Hematopoietic multipotent progenitor cell (in vitro differentiated cells): ENCODE data around the gene TARM1. TPM values are rescaled to one million over a fixed set of nuclear protein-coding genes. Genes with fewer than 3 reads are reported as not detected.
"Not testable (repeated sequence)": the region's sequence is repeated elsewhere in the genome, so short reads cannot be mapped to it uniquely, and the experiment has no call there.

Experiments used
- DNase-seq, 3 donors: peaks; one replicate each; pipeline ENCODE4 v3.0.0-alpha.2; 2011 to 2015; ENCODE audit warnings: low read depth in 2 of 3, low spot score in 2 of 3
- total RNA-seq: library from RNA; depleted of rRNA; stranded (reverse); fragments of >200 nt; gene quantifications from one replicate; pipeline ENCODE4 v1.2.3, GENCODE V29; 2012

Gene TARM1
- total RNA-seq, 1 donor = not detected

DNA sequence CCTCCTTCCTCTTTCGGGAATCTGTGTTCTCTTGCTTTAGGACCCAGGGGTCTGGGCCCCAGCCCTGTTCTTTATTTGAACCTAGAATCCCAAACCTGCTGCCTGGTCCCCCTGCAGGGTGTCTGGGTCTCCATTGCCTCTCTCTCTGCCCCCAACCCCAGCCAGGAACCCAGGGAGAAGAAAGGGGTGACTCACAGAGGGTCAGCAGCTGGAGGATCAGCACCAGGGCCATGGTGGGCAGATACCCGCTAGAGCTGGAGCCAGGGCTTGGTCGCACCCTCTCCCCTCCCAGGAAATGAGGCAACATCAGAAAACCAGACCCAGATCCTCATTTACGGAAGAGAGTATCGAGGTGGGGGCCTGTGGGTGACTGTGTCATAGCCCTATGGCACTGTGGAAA lies 19.4 kb upstream of the TARM1 start, which contains the start of gene OSCAR:
OSCAR (minus strand) TSS at position 243 of the 400 bp plus-strand sequence; CDS start at position 232, 11 bp downstream.
- DNase-seq = peak in 2 of 3 donors; percentile 37 to 43

DNA sequence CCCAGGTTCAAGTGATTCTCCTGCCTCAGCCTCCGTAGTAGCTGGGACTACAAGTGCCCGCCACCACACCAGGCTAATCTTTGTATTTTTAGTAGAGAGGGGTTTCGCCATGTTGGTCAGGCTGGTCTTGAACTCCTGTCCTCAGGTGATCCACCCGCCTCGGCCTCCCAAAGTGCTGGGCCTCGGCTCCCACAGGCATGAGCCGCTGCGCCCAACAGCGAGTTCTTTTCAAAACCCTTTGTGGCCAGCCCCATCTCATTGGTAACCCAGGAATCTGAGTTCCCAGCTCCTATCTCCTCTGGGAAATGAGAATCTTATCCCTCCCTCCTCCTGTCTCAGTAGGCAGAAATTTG lies 18.7 kb upstream of the TARM1 start:
- not testable (repeated sequence) for DNase-seq

GRCh38 chr19:54099190-54099902 lies 18.2 kb upstream of the TARM1 start:
- DNase-seq = no peak

DNA sequence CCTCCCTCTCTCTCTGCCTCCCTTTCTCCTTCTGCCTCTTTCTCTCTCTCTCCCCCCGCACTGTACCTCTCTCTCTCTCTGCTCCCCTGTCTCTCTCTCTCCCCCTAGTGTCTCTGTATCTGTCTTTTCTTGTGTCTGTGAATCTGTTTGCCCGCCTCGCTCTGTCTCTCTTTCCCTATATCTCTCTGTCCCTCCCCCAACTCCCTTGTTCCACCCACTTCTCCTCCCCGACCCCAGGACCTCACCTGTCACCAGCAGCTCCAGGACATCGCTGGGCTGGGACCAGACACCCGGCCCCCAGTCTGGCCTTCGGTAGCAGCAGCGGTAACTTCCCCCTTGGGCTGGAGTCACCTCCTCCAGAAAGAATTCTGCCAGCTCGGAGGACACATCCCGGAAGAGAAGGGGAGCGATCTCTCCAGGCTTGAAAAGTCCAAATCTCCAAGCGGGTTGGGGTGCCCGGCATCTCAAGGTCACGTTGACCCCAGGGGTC lies 15.5 kb upstream of the TARM1 start:
- no peak for DNase-seq

DNA sequence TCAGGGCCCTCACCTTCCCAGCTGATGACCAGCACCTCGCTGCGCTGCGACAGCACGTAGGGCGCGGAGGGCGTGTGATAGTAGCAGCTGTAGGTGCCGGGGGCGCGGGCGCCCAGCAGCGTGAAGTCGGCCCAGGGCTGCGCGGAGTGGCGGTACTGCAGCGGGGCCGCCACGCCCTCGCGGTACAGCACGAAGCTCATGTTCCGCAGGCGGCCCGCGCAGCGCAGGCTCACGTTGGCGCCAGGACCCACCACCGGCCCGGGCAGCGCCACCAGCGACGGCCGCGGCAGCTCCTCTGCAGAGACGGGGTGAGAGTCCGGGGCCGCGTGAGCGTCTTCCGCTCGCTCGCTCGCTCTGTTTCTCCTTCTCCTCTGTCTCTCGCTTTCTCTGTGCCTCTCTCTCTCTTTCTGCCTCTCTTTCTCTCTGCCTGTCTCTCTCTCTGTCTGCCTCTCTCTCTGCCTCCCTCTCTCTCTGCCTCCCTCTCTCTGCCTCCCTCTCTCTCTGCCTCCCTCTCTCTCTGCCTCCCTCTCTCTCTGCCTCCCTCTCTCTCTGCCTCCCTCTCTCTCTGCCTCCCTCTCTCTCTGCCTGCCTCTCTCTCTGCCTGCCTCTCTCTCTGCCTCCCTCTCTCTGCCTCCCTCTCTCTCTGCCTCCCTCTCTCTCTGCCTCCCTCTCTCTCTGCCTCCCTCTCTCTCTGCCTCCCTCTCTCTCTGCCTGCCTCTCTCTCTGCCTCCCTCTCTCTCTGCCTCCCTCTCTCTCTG lies 14.9 kb upstream of the TARM1 start:
- DNase-seq = peak in 2 of 3 donors; percentile 35 to 57

DNA sequence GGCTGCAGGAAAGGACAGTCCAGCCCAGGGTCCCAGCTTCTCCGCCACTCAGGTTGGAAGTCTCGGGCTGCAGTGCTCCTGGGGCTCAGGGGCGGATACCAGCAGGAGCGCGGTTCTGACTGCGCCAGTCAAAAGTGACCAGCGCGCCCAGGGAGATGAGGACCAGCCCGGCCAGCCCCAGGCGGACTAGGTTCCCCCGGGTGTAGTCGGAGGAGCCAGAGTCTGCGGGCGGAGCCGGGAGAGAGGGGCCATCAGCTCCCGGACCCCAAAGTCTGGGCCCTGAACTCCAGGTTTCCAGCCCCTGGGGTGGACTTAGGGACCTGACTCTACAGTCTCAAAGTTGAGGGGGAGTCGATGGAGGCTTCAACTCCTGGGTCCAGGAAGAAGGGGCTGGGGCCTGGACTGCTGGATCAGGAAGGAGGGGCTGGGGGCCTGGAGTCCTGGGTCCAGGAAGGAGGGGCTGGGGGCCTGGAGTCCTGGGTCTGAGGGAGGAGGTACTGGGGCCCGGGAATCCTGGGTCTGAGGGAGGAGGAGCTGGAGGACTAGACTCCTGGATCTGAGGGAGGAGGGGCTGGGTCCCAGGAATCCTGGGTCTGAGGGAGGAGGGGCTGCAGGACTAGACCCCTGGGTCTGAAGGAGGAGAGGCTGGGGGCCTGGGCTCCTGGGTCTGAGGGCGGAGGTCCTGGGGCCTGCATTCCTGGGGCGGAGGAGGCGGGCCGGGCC lies 14.1 kb upstream of the TARM1 start:
- no peak for DNase-seq

DNA sequence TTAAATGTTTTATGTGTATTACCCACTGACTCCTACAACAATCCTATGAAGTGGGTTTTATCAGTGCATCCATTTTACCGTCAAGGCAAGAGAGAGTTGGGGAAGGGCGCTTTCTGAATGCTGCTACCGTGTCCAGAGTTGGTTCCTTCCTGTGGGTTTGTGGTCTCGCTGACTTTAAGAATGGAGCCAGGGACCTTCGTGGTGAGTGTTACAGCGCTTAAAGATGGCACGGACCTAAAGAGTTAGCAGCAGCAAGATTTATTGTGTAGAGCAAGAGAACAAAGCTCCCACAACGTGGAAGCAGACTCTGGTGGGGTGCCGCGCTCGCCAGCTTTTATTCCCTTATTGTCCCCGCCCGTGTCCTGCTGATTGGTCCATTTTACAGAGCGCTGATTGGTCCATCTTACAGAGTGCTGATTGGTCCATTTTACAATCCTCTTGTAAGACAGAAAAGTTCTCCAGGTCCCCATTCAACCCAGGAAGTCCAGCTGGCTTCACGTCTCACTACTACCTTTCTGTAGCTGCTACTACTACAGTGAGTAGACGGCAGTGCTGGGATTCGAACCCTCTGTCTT lies 13.3 kb upstream of the TARM1 start:
- peak in 2 of 3 donors; percentile 41 to 62 for DNase-seq

GRCh38 chr19:54084410-54084809 lies 3.2 kb upstream of the TARM1 start:
- no peak for DNase-seq

DNA sequence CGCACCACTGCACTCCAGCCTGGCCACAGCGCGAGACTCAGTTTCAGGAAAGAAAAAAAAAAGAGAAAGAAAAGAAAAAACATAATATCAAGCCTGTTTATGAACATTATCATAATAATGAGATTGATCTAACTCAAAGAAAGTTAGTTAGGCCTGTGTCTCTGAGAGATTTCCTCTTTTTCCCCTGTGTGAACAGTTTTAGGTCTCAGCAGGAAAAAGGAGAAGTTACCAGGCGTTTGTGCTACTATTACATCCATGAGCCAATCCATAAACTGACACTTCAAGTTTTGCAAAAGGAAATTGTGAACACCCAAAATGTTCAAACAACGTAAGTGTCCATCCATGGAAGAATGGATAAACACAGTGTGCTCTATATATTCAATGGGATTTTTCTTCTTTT lies 3.8 kb downstream of the TARM1 start:
- peak in 1 of 3 donors; percentile 59 for DNase-seq

DNA sequence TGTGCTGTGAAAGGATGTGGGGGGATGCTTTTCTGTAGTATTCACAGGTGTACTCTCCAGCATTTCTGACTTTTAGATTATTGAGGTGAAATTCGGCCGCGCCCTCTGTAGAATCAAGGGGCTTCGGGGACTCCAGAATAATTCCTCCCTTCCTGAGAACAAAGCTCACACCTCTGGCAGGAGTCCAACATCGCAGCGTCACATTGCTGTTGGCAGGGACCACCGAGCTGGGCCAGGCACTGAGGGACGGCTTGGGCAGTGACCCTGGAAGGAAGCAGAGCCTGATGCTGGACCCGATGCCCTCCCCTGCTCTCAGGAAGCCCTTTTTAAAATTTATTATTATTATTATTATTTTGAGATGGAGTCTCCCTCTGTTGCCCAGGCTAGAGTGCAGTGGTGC lies 6.3 kb downstream of the TARM1 start:
- no peak for DNase-seq

DNA sequence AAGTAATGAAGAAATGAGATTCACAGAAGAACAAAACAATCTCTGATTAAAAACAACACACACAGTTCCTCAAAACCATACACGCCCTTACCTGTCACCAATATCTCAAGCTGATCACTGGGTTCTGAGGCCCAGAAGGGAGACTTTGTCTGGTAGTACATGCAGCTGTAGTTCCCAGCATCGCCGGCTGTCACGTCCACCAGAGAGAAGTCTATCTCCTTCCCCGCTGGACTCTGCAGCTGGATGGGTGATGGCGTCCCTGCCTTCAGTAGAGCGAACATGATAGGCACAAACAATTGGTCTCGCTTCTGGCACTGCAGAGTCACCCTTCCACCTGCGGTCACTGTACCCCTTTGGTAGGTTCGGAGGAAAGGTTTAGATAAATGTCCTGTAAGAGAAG lies 7.3 kb downstream of the TARM1 start:
- no peak for DNase-seq

DNA sequence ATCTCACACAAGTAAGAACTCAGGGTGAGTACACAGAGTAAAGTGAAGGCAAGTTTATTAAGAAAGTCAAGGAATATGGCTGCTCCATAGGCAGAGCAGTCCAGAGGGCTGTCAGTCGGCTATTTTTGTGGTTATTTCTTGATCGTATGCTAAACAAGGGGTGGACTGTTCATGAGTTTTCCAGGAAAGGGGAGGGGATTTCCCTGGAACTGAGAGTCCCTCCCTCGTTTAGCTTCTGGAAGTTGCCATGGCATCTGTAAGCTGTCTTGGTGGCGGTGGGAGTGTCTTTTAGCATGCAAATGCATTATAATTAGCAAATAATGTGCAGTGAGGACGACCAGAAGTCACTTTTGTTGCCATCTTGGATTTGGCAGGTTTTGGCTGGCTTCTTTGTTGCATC lies 11.7 kb downstream of the TARM1 start:
- no peak for DNase-seq

DNA sequence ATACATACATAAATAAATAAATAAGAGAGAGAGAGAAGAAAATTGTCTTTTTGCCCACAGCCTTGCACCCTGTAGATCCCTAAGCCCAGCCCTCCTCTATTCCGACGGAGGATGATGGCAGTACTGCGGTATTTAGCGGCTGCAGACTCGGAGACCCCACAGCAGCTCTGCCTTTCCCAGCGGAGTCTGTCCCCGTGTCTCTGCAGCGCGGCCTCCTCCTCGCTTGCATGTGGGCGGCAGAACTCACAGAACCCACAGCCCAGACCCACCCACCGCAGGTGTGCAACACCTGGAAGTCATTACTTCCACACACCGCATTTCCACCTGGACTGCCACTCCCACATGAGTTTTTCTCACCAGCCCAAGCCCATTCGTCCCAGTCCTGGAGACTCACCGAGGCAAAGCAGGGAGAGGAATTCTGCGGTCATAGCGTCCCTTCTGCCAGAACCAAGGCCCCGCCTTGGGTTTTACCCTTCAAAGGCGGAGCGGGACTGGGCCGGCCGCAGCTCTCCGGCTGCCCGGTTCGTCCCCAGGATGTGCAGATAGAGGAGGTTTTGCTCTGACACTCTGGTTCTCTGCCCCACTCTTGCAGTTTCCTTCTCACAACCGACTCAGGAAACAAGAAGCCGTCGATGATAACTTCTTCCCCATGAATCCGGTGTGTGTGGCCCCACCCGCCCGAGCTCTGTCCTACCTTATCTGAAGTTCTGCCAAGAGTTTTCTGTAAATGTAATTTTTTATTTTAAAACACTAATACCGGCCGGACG lies 17.6 kb downstream of the TARM1 start, which contains the start of gene VSTM1:
VSTM1 (minus strand) TSS at position 548 of the 767 bp plus-strand sequence; CDS start at position 428, 120 bp downstream.
- peak in 2 of 3 donors; percentile 18 to 27 for DNase-seq

- peak in 1 of 3 donors; percentile 20 for DNase-seq
Observed at GRCh38 chr19:54062643-54063042, 18.5 kb downstream of the TARM1 start.

DNA sequence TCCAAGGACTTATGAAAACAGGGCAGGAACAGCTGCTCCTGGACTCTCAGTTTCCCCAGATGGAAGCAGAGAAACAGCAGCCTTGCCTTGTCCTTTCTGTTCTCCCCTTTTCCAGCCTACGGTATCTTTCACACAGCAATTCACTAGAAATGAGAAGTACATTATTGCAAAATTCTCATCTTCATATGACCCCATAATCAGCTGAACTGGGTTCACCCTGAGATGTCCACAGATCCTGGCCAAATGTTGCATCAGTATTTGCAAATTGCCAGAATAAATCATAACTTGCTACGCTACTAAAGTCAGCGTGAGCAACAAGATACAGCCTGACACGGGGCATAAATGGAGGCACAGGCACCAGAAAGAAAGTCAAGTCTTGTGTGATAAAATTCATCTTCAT lies 33.5 kb downstream of the TARM1 start:
- no peak for DNase-seq

GRCh38 chr19:54045771-54046170 lies 35.4 kb downstream of the TARM1 start:
- no peak for DNase-seq

- no peak for DNase-seq
Observed at GRCh38 chr19:54042989-54043388, 38.2 kb downstream of the TARM1 start.

DNA sequence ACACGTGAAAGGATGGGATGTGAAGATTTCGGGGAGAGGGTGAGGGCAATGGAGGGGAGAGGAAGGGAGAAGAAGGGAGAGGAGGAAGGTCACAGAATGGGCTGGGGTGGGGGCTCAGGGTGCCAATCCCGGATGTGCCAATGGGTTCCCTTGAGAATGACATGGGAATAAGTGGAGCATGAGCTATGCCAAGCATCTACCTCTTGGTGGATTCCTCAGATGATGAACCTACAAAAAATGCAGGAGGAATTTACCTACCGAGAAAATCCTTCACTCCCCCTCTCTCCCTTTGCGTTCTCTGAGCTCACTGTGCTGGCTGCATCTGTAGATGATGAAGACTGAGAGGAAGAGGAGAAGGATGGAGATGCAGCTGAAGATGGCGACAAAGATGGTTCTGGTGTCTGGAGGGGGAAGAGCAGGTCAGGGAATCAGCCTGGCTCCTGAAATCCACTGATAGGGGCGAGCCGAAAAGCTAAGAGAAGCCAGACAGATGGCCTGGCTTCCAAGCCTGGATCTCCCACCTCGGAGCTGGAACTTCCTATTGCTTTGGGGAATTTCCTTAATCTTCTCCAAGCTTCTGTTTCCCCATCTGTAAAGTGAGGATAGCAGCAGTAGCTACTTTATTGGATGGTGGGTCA lies 39.1 kb downstream of the TARM1 start:
- DNase-seq = no peak

DNA sequence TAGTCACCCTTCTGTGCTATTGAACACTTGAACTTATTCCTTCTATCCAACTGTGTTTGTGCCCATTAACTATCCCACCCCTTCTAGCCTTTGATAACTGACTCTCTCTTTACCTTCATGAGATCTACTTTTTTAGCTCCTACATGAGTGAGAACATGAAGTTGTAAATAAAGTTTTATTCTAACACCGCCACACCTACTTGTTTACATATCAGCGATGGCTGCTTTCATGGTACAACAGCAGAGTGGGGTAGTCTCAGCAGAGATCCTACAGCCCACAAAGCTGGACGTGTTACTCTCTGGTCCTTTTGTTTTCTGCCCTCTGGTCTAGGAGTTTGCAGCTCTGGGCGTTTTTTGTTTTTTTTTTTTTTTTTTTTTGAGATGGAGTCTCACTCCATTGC lies 41.2 kb downstream of the TARM1 start:
- DNase-seq = no peak

GRCh38 chr19:54036542-54036941 lies 44.6 kb downstream of the TARM1 start:
- DNase-seq = not testable (repeated sequence)
